ENCODE measurements around the gene PPP1R7.

Gene PPP1R7

GRCh38 chr2:241107031-241107783, 43.1 kb upstream of the PPP1R7 start:
- Histone ChIP-seq H3K27me3 (no peaks in the 10 kb centered on the region), H3K4me1 (ENCODE audit: control insufficient read depth in 1 of 2, insufficient read depth in 1 of 2, low read depth in 1 of 2, low read length in 1 of 2) (peaks cover 7 to 9% of the 10 kb centered on the region in 2 experiments), H3K36me3 (no peaks in the 10 kb centered on the region), H3K9me3 (no peaks in the 10 kb centered on the region), H3K4me3 (ENCODE audit: low read depth in 1 of 2, low read length in 1 of 2) (no peak overlapping the region), H3K27ac (no peak overlapping the region)
- no peak for TF ChIP-seq CTCF (IDR thresholded peaks at IDR 0.05)

- no peaks in the 10 kb centered on the region for H3K36me3 ChIP-seq
- TF ChIP-seq CTCF (IDR thresholded peaks at IDR 0.05), result no peak
- no peaks in the 10 kb centered on the region for H3K9me3 ChIP-seq
- no peak overlapping the region for H3K4me3 ChIP-seq (ENCODE audit: low read depth in 1 of 2, low read length in 1 of 2)
- H3K27me3 ChIP-seq, result no peaks in the 10 kb centered on the region
- no peaks in the 10 kb centered on the region for H3K4me1 ChIP-seq (ENCODE audit: control insufficient read depth in 1 of 2, insufficient read depth in 1 of 2, low read depth in 1 of 2, low read length in 1 of 2)
- H3K27ac ChIP-seq, result no peak overlapping the region
Observed at GRCh38 chr2:241108271-241109209, 41.7 kb upstream of the PPP1R7 start.

GRCh38 chr2:241109210-241110088, 40.8 kb upstream of the PPP1R7 start:
- Histone ChIP-seq H3K4me3 (ENCODE audit: low read depth in 1 of 2, low read length in 1 of 2) (no peak overlapping the region), H3K27me3 (no peaks in the 10 kb centered on the region), H3K9me3 (no peaks in the 10 kb centered on the region), H3K4me1 (ENCODE audit: control insufficient read depth in 1 of 2, insufficient read depth in 1 of 2, low read depth in 1 of 2, low read length in 1 of 2) (no peaks in the 10 kb centered on the region), H3K27ac (no peak overlapping the region), H3K36me3 (peaks cover 1% of the 10 kb centered on the region)
- TF ChIP-seq CTCF (IDR thresholded peaks at IDR 0.05), result no peak

GRCh38 chr2:241110089-241110606, 40.1 kb upstream of the PPP1R7 start:
- Histone ChIP-seq H3K27me3 (no peaks in the 10 kb centered on the region), H3K36me3 (peaks cover 8% of the 10 kb centered on the region), H3K4me3 (ENCODE audit: low read depth in 1 of 2, low read length in 1 of 2) (no peak overlapping the region), H3K9me3 (no peaks in the 10 kb centered on the region), H3K4me1 (ENCODE audit: control insufficient read depth in 1 of 2, insufficient read depth in 1 of 2, low read depth in 1 of 2, low read length in 1 of 2) (no peaks in the 10 kb centered on the region), H3K27ac (no peak overlapping the region)
- TF ChIP-seq CTCF (IDR thresholded peaks at IDR 0.05), result no peak

Measured in neutrophil (primary cell).